ENCODE data around the gene CARD8.
A peak's percentile ranks its signal among the peaks of the same experiment; 100 is the strongest.

The CARD8 gene

DNA sequence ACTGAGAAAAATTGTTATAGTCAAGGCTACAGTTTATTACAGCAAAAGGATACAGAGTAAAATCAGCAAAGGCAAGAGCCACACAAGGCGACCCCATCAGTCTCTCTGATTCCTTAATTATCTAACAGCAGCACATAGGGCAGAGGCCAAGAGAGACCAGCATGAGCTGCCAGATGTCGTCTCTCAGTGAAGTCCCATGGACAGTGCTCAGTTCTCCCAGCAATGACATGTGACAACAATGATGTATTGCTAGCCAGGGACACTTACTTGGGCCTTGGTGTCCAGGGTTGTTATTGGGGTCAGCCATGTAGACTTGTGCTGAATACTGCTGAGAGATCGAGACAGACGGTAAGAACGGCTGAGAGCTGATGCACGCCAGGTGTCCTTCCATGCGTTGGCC lies 63.0 kb downstream of the CARD8 start:
- Histone ChIP-seq H3K9me3 (no peaks in the 10 kb centered on the region), H3K4me3 (no peak overlapping the region), H3K4me1 (no peaks in the 10 kb centered on the region), H3K27me3 (no peaks in the 10 kb centered on the region), H3K36me3 (peaks cover 0 to 35% (median 2%) of the 10 kb centered on the region in 3 donors), H3K27ac (no peak overlapping the region)
- intact Hi-C loops (cut with DNase I; ENCODE audit: low total_unique reads), result no loop called here
- TF ChIP-seq CTCF (IDR thresholded peaks at IDR 0.05), result no peak
- no peak for DNase-seq

DNA sequence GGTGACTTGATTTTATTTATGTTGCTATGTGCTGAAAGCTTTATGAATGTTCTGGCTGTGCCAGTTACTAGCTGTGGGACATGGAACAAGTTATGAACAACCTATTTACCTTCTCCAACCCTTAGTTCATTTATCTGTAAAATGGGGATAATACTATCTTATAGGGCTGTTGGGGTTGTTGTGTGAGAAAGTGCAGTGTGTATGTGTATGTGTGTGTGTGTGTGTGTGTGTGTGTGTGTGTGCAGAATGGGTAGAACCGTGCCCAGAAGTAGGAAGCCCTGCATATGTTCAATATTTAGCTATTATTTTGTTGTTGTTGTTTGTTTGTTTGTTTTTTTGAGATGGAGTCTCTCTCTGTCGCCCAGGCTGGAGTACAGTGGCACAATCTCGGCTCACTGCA lies 64.8 kb downstream of the CARD8 start:
- DNase-seq, result no peak
- Histone ChIP-seq H3K36me3 (peaks cover 0 to 37% (median 4%) of the 10 kb centered on the region in 3 donors), H3K9me3 (no peaks in the 10 kb centered on the region), H3K4me1 (no peaks in the 10 kb centered on the region), H3K27me3 (no peaks in the 10 kb centered on the region), H3K27ac (no peak overlapping the region), H3K4me3 (no peak overlapping the region)
- TF ChIP-seq CTCF (IDR thresholded peaks at IDR 0.05), result no peak
- intact Hi-C loops (cut with DNase I; ENCODE audit: low total_unique reads), result no loop called here

DNA sequence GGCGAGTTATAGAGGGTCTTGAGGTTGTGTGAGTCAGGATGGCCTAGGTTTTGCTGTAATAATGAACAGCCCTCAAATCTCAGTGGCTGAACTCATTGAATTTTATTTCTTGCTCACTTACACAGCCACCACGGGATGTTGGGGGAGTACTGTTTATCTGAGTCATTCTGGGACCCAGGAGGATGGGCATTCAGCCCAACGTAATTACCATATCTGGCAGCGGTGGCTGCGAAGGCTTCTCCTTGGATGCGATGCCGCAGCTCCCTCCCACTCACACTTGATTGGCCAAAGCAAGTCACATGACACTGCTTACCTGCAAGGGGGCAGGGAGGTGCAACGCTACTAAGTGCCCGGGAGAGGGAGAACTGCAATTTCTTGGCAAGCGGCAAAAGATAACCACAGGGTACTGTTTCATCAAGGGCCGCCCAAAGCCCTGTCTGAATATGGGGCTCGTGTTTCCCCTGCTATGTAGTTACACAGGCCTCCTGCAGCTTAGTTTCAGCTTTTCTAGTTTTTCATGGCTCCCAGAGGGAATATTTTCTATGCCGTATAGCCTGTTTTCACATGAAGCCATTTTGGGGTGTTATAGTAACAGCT lies 65.3 kb downstream of the CARD8 start:
- Histone ChIP-seq H3K4me1 (no peaks in the 10 kb centered on the region), H3K27me3 (no peaks in the 10 kb centered on the region), H3K27ac (no peak overlapping the region), H3K36me3 (peaks cover 0 to 36% (median 4%) of the 10 kb centered on the region in 3 donors), H3K9me3 (no peaks in the 10 kb centered on the region), H3K4me3 (no peak overlapping the region)
- DNase-seq, result peak in 1 of 2 donors; percentile 10
- intact Hi-C loops (cut with DNase I; ENCODE audit: low total_unique reads), result no loop called here
- TF ChIP-seq CTCF (IDR thresholded peaks at IDR 0.05), result no peak

- peak in 1 of 2 donors; percentile 59 for DNase-seq
- intact Hi-C loops (cut with DNase I; ENCODE audit: low total_unique reads), result no loop called here
These were observed 69.1 kb downstream of the CARD8 start for GRCh38 chr19:48186541-48186991.

GRCh38 chr19:48186015-48186414 lies 69.7 kb downstream of the CARD8 start:
- H3K4me1 ChIP-seq, result no peaks in the 10 kb centered on the region
- H3K9me3 ChIP-seq, result peaks cover 0 to 5% (median 0%) of the 10 kb centered on the region in 3 donors
- TF ChIP-seq CTCF (IDR thresholded peaks at IDR 0.05), result no peak
- peak in 1 of 2 donors; percentile 16 for DNase-seq
- H3K27ac ChIP-seq, result no peak overlapping the region
- no peak overlapping the region for H3K4me3 ChIP-seq
- no peaks in the 10 kb centered on the region for H3K27me3 ChIP-seq
- intact Hi-C loops (cut with DNase I; ENCODE audit: low total_unique reads), result no loop called here
- H3K36me3 ChIP-seq, result peaks cover 17 to 37% (median 17%) of the 10 kb centered on the region in 3 donors

More at GRCh38 chr19:48186541-48186991, 69.1 kb downstream of the CARD8 start:
- Histone ChIP-seq H3K27ac (no peak overlapping the region), H3K9me3 (peaks cover 0 to 2% (median 0%) of the 10 kb centered on the region in 3 donors), H3K36me3 (peaks cover 11 to 37% (median 15%) of the 10 kb centered on the region in 3 donors), H3K4me1 (no peaks in the 10 kb centered on the region), H3K27me3 (no peaks in the 10 kb centered on the region), H3K4me3 (no peak overlapping the region)
- TF ChIP-seq CTCF (IDR thresholded peaks at IDR 0.05), result no peak

Data from tibial artery (tissue), 4 donors.